SK-N-DZ (cell line): ENCODE measurements around the gene GNAS.
"Not testable (repeated sequence)": the region's sequence is repeated elsewhere in the genome, so short reads cannot be mapped to it uniquely, and the experiment has no call there.

Experiments used
- DNase-seq: peaks from one replicate; pipeline ENCODE4 v3.0.0-alpha.2; 2015; ENCODE audit warnings: low spot score

The GNAS gene

DNA sequence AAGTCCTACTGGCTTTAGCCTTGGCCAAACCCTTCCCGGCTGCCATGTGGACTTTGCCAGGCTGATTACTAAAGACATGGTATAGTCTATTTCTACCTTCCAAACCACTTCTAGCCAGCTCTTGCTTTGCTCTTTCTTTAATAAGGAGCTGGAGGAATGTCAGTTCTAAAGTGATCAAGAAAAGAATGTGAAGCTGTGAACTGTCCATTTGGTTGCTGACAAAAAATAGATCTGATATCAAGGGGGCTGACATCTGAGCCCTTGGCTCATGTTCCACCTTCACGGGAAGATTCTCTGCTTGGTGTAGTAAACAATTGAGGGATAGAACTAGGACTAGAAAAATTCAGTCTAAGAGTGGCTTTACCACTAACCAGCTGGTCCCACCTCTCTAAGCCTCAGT is 24.4 kb upstream of the GNAS start:
- DNase-seq: no peak

DNA sequence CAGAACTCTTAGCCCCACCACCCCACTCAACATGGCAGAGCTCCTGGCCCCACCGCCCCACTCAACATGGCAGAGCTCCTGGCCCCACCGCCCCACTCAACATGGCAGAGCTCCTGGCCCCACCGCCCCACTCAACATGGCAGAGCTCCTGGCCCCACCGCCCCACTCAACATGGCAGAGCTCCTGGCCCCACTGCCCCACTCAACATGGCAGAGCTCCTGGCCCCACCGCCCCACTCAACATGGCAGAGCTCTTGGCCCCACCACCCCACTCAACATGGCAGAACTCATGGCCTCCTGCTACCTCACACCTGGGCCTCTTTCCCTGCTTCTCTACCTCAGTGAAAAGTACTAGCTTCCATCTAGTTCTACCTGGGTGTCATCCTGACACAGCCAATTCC is 23.7 kb upstream of the GNAS start:
- not testable (repeated sequence) for DNase-seq

DNA sequence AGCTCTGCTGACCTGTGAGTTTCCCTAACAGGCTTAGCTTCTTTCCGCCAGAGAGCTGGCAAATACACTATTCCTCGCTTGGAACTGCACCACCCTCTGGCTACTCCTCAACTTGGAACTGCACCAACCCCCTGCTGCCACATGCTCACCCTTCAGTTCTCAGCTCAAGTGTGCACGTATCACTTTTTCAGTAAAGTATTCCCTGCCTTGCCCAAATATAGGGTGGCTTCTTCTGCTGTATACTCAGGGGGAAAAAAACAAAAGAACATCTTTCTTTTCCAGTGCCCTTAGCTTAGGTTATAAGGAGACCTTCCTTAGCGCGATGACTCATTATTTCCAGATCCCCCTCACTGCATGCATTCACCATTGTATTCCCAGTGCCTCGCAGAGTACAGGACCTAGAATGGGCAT is 23.0 kb upstream of the GNAS start:
- no peak for DNase-seq

DNA sequence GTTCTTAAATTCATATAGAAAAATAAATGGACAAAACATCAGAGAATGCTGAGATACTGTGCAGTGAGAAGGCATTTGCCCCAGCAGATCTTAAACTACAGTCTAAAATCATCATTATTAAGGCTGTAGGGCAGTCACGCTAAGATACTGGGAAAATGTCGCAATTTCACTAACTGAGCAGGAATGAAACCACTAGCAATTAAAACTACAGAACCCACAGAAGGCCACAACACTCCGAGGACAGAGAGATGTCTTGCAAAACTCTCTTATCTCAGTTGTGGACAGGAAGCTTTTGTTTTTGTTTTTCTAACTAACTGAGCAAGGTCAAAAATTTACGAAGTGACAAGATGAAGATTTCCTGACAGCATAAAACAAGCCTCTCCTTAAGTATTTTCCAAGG is 20.1 kb upstream of the GNAS start:
- DNase-seq: no peak

DNA sequence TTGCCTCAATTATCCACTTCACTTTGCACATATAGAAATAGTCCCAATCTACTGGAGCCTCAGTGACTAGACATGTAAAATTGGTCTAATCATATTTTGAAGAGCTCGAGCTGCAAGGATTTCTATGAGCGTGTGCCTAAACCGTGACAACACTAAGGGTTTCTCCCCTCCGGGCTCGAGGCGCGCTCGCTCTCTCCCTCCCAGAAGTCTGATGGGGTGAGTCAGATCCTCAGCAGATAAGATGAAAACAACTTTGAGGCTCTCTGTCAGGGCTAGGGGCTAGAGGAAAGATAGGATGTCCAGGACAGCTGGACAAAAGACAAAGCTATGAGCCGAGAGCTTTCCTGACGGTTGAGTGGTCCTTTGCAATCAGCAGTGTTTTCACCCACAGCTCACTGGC is 18.6 kb upstream of the GNAS start:
- DNase-seq: no peak

DNA sequence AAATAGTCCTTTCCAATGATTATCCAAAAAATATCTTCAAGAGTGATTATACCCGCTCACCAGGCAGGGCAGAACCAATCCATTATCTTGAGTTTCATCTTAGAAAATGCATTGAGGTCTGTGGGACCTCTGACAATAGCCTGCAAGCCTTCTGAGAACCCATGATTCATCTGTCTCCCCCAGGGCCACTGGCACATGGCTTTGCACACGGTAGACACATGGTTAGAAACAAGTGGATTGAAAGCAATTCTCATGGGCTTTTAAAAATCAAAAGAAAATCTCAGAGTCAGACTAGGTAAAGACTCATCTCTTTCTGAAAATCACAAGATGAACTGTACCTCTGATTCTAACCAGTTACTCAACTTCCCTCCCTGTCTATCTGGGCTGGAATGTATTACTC is 17.3 kb upstream of the GNAS start:
- DNase-seq: no peak

GRCh38 chr20:58836616-58837204 is 15.8 kb upstream of the GNAS start:
- no peak for DNase-seq

- no peak for DNase-seq
These were observed 14.8 kb upstream of the GNAS start for GRCh38 chr20:58837717-58838116.

DNA sequence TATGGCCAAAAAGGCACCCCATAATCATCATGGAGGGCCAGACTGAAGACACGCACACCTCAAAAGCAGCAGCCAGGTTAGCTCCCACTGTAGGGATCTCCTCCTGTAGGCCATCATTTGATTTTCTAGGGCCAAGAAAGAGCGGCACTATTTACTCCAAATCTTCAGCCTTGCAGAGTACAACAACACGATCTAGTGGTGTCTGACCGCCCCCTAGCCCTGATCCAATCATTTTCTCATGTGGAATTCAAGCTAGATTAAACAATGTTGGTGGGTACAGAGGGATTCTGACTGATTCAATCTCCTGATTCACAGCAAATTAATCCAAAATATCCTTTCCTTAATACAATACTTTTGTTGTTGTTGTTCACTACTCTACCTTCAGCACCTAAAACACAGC is 14.3 kb upstream of the GNAS start:
- DNase-seq: no peak

GRCh38 chr20:58839474-58839874 is 13.0 kb upstream of the GNAS start:
- DNase-seq: peak; percentile 65

DNA sequence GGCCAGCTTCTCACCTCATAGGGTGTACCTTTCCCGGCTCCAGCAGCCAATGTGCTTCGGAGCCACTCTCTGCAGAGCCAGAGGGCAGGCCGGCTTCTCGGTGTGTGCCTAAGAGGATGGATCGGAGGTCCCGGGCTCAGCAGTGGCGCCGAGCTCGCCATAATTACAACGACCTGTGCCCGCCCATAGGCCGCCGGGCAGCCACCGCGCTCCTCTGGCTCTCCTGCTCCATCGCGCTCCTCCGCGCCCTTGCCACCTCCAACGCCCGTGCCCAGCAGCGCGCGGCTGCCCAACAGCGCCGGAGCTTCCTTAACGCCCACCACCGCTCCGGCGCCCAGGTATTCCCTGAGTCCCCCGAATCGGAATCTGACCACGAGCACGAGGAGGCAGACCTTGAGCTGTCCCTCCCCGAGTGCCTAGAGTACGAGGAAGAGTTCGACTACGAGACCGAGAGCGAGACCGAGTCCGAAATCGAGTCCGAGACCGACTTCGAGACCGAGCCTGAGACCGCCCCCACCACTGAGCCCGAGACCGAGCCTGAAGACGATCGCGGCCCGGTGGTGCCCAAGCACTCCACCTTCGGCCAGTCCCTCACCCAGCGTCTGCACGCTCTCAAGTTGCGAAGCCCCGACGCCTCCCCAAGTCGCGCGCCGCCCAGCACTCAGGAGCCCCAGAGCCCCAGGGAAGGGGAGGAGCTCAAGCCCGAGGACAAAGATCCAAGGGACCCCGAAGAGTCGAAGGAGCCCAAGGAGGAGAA is 12.3 kb upstream of the GNAS start:
- no peak for DNase-seq

DNA sequence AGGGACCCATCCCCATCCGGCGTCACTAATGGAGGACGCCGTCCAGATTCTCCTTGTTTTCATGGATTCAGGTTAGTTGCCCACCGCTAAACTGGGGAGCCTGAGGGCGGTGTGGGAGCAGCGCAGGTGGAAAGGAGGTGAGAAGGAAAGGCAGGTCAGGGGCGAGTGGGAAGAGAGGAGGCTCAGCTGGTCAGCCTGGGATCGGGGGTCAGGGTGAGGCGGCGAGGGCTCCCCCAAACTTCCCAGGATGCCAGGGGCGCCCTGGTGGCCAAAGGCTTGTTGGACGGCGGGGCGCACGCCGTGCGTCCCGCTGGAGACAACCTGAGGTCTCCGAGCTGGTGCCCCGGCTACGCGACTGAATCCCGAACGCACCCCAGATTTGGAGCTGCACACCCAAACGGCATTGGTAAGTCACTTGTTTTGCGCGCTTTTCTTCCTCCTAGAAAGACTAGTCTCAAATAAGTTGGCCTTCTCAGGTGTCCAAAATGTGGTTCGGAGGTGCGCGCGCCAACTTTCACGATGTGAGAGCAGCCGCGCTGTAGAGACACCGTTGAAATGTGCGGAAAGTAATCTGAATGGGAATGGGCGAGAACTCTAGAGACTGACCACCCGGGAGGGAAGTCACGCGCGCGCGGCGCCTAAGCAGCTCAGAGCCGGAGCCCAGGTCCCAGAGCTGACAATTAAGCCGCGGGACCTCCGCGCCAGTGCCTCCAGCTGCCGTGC is 11.5 kb upstream of the GNAS start:
- no peak for DNase-seq

GRCh38 chr20:58841539-58842264 is 10.8 kb upstream of the GNAS start:
- DNase-seq: no peak

DNA sequence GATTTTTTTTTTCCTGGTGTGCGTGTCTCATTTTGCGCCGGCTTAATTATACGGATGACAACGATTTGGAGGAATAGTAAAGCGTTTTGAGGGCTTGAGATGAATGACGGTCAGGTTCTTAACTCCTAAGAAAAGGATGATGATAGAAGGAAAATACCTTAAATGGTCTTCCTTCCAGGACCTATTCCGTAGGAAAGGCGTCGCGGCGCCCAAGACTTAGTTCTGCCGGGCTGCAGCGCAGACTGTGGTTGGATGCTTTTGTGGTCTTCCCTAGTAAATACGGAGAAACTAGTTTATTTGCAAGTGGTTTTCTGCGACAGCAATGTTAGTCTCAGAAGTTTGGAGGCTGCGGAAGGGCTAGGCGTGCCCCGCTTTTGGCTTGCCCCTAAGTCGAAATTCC is 10.2 kb upstream of the GNAS start:
- DNase-seq: no peak

DNA sequence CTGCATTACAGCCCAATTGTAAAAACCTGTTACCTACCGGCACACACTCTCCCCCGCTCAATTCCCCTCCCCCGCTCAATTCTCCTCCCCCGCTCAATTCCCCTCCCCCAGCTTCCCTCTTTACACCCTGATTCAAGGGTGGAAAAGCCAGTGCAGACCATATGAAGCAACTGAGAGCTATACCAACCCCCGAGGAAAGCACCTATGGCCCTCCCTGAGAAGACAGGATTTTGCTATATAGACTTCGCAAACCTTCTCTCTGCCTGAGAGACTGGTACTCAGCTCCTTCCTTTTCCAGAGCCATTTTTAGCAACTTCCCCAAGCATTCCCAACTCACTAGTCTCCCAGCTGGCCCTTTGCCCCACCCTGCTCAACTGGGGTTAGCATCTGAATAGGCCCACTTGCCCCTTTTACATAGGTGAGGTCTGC is 9.4 kb upstream of the GNAS start:
- DNase-seq: no peak

DNA sequence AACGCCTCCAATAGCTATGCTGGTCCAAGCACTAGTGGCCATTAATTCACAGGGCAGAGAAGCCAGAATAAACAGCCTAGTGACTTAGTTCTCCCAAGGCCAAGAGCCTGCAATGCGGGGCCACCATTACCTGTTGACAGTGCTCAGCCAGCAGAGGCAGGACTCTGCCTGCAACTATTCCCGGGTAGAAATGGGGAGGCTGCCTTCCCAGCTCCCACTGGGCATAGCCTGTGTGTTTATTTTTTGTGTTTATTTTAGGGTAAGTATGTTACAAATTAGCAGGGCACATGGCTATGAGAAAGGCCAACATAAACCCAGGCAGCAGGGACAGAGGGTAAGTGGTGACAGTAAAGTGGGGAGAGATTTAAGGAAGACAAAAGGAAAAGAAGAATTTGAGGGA is 6.8 kb upstream of the GNAS start:
- DNase-seq: no peak

GRCh38 chr20:58847463-58847862 is 5.1 kb upstream of the GNAS start:
- DNase-seq: no peak

DNA sequence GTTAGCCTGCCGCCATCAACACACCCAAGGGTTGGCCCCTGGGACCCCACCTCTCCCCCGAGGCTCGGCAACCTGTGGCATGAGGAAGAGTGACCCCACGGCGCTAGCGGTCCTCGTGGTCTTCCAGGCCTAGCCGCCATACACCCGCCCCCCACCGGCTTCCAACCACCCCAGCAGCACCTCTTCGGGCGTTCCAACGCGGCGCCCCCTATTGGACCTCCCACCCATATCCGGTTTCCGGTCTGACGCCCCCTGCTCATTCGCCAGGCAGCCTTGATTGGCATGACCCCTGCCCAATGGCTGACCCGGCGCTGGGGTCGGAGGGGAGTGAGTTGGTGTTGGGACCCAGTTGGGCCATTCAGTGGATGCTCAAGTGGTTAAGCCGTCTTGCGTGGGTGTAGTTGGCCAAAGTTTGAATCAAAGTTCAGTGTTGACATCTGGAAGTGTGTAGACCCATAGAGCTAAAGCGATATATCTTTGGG is 1.8 kb upstream of the GNAS start, which contains the start of gene GNAS-AS1:
GNAS-AS1 (minus strand) TSS at position 210 of the 482 bp plus-strand sequence.
- peak; percentile 92 for DNase-seq

- DNase-seq: no peak
These were observed 1.1 kb upstream of the GNAS start for GRCh38 chr20:58851221-58851968.

DNA sequence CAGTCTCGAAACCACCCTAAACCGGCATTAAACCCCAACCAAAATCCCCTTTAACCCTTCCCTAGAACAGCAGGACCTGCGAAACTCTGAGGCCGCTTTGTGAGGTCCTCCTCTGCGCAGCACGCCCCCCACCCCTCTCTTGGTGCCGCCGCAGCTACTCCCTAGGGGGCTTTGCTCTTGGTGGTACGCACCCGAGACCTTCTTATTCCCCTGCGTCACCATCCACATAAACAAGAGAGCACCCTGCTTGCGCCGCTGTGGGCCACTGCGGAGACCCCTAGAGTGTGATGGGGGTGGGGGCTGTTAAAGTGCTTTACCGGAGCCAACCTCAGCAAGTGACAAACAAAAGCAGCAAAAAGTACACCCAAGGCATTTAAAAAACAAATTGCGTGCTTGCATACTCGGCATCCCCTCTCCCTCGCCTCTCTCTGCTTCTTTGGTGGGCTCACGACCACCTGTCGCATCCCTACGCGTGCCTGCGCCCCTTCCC is 502 bp upstream of the GNAS start:
- no peak for DNase-seq

GRCh38 chr20:58853466-58853865 is 950 bp downstream of the GNAS start:
- no peak for DNase-seq
